ENCODE measurements around the gene ZC2HC1C.

DNA sequence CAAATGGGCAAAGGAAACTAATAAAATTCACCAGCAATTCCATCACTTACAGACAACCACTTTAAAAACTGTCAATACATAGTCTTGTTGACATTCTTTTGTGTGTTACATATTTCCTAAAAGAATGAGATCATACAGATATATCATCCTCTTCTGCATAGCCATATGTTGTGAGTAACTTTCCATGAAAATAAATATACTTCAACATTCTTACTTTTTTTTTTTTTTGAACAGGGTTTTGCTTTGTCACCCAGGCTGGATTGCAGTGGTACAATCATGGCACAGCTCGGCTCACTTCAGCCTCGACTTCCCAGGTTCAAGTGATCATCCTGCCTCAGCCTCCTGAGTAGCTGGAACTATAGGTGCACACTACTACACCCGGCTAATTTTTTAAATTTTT lies 20.9 kb downstream of the ZC2HC1C start:
- TF ChIP-seq EZH2 (IDR thresholded peaks at IDR 0.05; ENCODE audit: insufficient read depth, low read length): no peak
- TF ChIP-seq, protein P1, sequence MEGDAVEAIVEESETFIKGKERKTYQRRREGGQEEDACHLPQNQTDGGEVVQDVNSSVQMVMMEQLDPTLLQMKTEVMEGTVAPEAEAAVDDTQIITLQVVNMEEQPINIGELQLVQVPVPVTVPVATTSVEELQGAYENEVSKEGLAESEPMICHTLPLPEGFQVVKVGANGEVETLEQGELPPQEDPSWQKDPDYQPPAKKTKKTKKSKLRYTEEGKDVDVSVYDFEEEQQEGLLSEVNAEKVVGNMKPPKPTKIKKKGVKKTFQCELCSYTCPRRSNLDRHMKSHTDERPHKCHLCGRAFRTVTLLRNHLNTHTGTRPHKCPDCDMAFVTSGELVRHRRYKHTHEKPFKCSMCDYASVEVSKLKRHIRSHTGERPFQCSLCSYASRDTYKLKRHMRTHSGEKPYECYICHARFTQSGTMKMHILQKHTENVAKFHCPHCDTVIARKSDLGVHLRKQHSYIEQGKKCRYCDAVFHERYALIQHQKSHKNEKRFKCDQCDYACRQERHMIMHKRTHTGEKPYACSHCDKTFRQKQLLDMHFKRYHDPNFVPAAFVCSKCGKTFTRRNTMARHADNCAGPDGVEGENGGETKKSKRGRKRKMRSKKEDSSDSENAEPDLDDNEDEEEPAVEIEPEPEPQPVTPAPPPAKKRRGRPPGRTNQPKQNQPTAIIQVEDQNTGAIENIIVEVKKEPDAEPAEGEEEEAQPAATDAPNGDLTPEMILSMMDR (IDR thresholded peaks at IDR 0.05; ENCODE audit: insufficient read depth, low read depth, low read length): no peak

Data from astrocyte (in vitro differentiated cells and primary cell).